Activated CD4-positive, alpha-beta T cell treated with anti-CD3 and anti-CD28 coated beads, Interleukin-2, Interleukin-4, amounts not matched to agents 100 ng/mL and 50 ng/mL, durations not matched to agents 16 hours and 8 hours (primary cell): ENCODE results near the gene ABCA7.
A peak's percentile ranks its signal among the peaks of the same experiment; 100 is the strongest.
"Not testable (repeated sequence)": the region's sequence is repeated elsewhere in the genome, so short reads cannot be mapped to it uniquely, and the experiment has no call there.

ENCODE experiments used
- DNase-seq: peaks from one replicate; pipeline ENCODE4 v3.0.0-alpha.2; 2020; ENCODE audit warnings: low spot score

The ABCA7 gene

GRCh38 chr19:1016647-1017114 is 23.2 kb upstream of the ABCA7 start:
- DNase-seq: no peak

GRCh38 chr19:1017115-1017905 is 22.6 kb upstream of the ABCA7 start:
- DNase-seq: no peak

GRCh38 chr19:1017906-1018305 is 22.0 kb upstream of the ABCA7 start:
- no peak for DNase-seq

GRCh38 chr19:1018393-1018792 is 21.5 kb upstream of the ABCA7 start:
- DNase-seq: no peak

GRCh38 chr19:1018932-1019615 is 20.8 kb upstream of the ABCA7 start:
- DNase-seq: no peak

- no peak for DNase-seq
Measured at GRCh38 chr19:1019616-1019961, 20.3 kb upstream of the ABCA7 start.

GRCh38 chr19:1019980-1020867 is 19.7 kb upstream of the ABCA7 start:
- no peak for DNase-seq

- peak; percentile 97 for DNase-seq
Measured at GRCh38 chr19:1020868-1021425, 19.0 kb upstream of the ABCA7 start, which contains the start of gene TMEM259. TMEM259 (minus strand) TSS chr19:1021123; CDS start chr19:1020996, 127 bp downstream.

GRCh38 chr19:1023883-1024188 is 16.1 kb upstream of the ABCA7 start:
- DNase-seq: not testable (repeated sequence)

- DNase-seq: not testable (repeated sequence)
Measured at GRCh38 chr19:1025080-1025479, 14.8 kb upstream of the ABCA7 start.

- DNase-seq: peak; percentile 60
Measured at GRCh38 chr19:1025960-1026782, 13.7 kb upstream of the ABCA7 start, which contains the start of gene CNN2. CNN2 (plus strand) TSS chr19:1026608; CDS start chr19:1026662, 54 bp downstream.

- DNase-seq: peak; percentile 28
Measured at GRCh38 chr19:1026783-1027649, 12.9 kb upstream of the ABCA7 start.

- no peak for DNase-seq
Measured at GRCh38 chr19:1027650-1028061, 12.3 kb upstream of the ABCA7 start.

- peak; percentile 57 for DNase-seq
Measured at GRCh38 chr19:1028062-1028926, 11.6 kb upstream of the ABCA7 start.

- no peak for DNase-seq
Measured at GRCh38 chr19:1032264-1032867, 7.5 kb upstream of the ABCA7 start.

GRCh38 chr19:1035998-1036621 is 3.8 kb upstream of the ABCA7 start:
- no peak for DNase-seq

- no peak for DNase-seq
Measured at GRCh38 chr19:1037621-1038064, 2.3 kb upstream of the ABCA7 start.

GRCh38 chr19:1038978-1039645 is 795 bp upstream of the ABCA7 start:
- DNase-seq: no peak
